Measurements from ENCODE around the gene RHOF.

- TF ChIP-seq CTCF (conservative IDR thresholded peaks at IDR 0.05; ENCODE audit: low read depth, low read length), result peak; percentile 98
- no peak for TF ChIP-seq EZH2 (IDR thresholded peaks at IDR 0.05; ENCODE audit: low read length, unreplicated experiment)
Measured at GRCh38 chr12:121773011-121773777, 20.3 kb downstream of the RHOF start.

Measured in PC-3 (cell line).